Fibroblast of lung (primary cell): ENCODE measurements around the gene TARP.

ENCODE experiments used
- DNase-seq, 2 donors: peaks; one replicate each; pipeline versions ENCODE4 v3.0.0 to v3.0.0-alpha.2; 2010; ENCODE audit warnings: low read depth in 2 of 2
- H2AFZ ChIP-seq: 2 replicates; pipeline ENCODE4 v1.5.1; 2012; ENCODE audit warnings: low read length, control low read depth, inconsistent platforms
- H3K27ac ChIP-seq: 2 replicates; pipeline ENCODE4 v1.5.1; 2011; ENCODE audit warnings: low read length, control low read depth; ENCODE audit not compliant: insufficient read depth
- H3K27me3 ChIP-seq: 2 replicates; pipeline ENCODE4 v1.5.1; 2011; ENCODE audit warnings: mild to moderate bottlenecking, low read length; ENCODE audit not compliant: control insufficient read depth, insufficient read depth
- H3K36me3 ChIP-seq: 2 replicates; pipeline ENCODE4 v1.5.1; 2011; ENCODE audit warnings: low read length; ENCODE audit not compliant: control insufficient read depth, insufficient read depth
- H3K4me1 ChIP-seq: 2 replicates; pipeline ENCODE4 v1.5.1; 2011; ENCODE audit warnings: low read length; ENCODE audit not compliant: control insufficient read depth, insufficient read depth; ENCODE audit errors: extremely low read depth
- H3K4me2 ChIP-seq: 2 replicates; pipeline ENCODE4 v1.5.1; 2011; ENCODE audit warnings: low read length, control low read depth; ENCODE audit not compliant: insufficient read depth; ENCODE audit errors: extremely low read depth
- H3K4me3 ChIP-seq, 4 experiments: fragments of 200-600 bp in 1 of 4; sonication (generic) in 1 of 4; replicated peaks in 1 of 4; 2 replicates each; pipeline ENCODE4 v1.5.1; 2011 to 2016; ENCODE audit warnings: low read length in 4 of 4, low read depth in 3 of 4, mild to moderate bottlenecking in 3 of 4, control low read depth in 2 of 4, inconsistent platforms in 1 of 4, mixed read lengths in 1 of 4; ENCODE audit not compliant: insufficient read depth in 1 of 4; ENCODE audit errors: control extremely low read depth in 1 of 4
- H3K79me2 ChIP-seq: 2 replicates; pipeline ENCODE4 v1.5.1; 2012; ENCODE audit warnings: mild to moderate bottlenecking, low read length, inconsistent platforms; ENCODE audit not compliant: control insufficient read depth, insufficient read depth
- H3K9ac ChIP-seq: 2 replicates; pipeline ENCODE4 v1.5.1; 2011; ENCODE audit warnings: mild to moderate bottlenecking, low read length, control low read depth; ENCODE audit not compliant: insufficient read depth
- H3K9me3 ChIP-seq: 2 replicates; pipeline ENCODE4 v1.5.1; 2012; ENCODE audit warnings: low read depth, low read length; ENCODE audit not compliant: control insufficient read depth, insufficient read depth
- H4K20me1 ChIP-seq: 2 replicates; pipeline ENCODE4 v1.5.1; 2011; ENCODE audit warnings: low read length; ENCODE audit not compliant: control insufficient read depth, insufficient read depth; ENCODE audit errors: extremely low read depth
- EZH2 ChIP-seq: IDR thresholded peaks from 2 replicates; pipeline ENCODE4 v1.5.1; 2012; ENCODE audit warnings: low read length, control low read depth, mild to moderate bottlenecking; ENCODE audit errors: missing control alignments
- TF ChIP-seq, protein P1 (sequence below), 2 donors: IDR thresholded peaks in 1 of 2; conservative IDR thresholded peaks in 1 of 2; 1 replicate in 1 of 2; 2 replicates in 1 of 2; pipeline ENCODE4 v1.5.1; 2011 to 2012; ENCODE audit warnings: low read length in 2 of 2, control low read depth in 1 of 2, inconsistent platforms in 1 of 2, low read depth in 1 of 2, mild to moderate bottlenecking in 1 of 2

TARP gene

DNA sequence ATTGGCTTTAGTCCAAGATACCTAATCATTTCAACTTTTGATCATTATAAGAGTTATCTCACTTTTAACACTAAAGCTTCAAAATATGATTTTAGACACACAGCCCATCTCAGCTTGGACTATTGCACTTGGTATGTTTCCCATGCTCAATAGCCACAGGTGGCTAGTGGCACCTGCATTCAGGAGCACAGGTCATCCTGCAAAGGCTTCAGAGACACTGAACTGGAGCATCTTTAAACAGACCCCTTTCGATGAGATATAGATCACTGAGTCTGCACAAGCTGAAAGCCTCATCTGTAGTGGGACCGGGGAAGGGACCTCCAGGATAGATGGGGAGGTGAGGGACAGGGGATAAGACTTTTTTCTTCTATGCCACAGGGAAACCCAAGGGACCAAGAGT lies 48.5 kb upstream of the TARP start:
- H3K9ac ChIP-seq = no peak overlapping the region
- no peaks in the 10 kb centered on the region for H3K79me2 ChIP-seq
- H3K36me3 ChIP-seq = no peaks in the 10 kb centered on the region
- TF ChIP-seq EZH2 = no peak
- TF ChIP-seq, protein P1, sequence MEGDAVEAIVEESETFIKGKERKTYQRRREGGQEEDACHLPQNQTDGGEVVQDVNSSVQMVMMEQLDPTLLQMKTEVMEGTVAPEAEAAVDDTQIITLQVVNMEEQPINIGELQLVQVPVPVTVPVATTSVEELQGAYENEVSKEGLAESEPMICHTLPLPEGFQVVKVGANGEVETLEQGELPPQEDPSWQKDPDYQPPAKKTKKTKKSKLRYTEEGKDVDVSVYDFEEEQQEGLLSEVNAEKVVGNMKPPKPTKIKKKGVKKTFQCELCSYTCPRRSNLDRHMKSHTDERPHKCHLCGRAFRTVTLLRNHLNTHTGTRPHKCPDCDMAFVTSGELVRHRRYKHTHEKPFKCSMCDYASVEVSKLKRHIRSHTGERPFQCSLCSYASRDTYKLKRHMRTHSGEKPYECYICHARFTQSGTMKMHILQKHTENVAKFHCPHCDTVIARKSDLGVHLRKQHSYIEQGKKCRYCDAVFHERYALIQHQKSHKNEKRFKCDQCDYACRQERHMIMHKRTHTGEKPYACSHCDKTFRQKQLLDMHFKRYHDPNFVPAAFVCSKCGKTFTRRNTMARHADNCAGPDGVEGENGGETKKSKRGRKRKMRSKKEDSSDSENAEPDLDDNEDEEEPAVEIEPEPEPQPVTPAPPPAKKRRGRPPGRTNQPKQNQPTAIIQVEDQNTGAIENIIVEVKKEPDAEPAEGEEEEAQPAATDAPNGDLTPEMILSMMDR (conservative IDR thresholded peaks at IDR 0.05 in 1 of 2, IDR thresholded peaks at IDR 0.05 in 1 of 2; ENCODE audit: low read depth in 1 of 2, low read length in 2 of 2) = no peak
- H3K4me1 ChIP-seq = peaks cover 3% of the 10 kb centered on the region
- H4K20me1 ChIP-seq = no peaks in the 10 kb centered on the region
- no peak overlapping the region for H3K27ac ChIP-seq
- H3K4me3 ChIP-seq = no peak overlapping the region
- no peaks in the 10 kb centered on the region for H3K9me3 ChIP-seq
- DNase-seq = no peak
- no peak overlapping the region for H3K4me2 ChIP-seq
- H3K27me3 ChIP-seq = no peaks in the 10 kb centered on the region
- H2AFZ ChIP-seq = no peak overlapping the region

DNA sequence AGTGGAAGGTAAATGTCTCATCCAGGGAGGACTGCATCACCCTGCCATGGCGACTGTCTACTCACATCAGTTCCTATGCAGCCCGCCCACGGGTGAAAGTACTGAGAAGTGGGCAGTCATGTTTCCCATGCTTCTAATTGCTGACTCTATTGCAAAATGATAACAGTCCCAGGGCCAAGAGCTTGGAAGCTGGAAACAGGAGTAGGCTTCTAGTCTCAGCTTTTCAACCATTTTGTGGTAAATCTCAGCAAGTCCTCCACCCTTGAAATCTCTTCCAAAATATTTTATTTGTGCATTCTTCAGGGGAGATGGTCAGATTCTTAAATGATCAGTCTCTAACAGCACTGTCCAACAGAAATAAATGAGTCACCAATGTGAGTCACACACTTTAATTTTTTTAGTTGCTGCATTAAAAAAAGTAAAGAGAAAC lies 48.1 kb upstream of the TARP start:
- Histone ChIP-seq H3K9ac (no peak overlapping the region), H3K36me3 (no peaks in the 10 kb centered on the region), H3K9me3 (no peaks in the 10 kb centered on the region), H2AFZ (peak overlapping the region; percentile 22), H4K20me1 (no peaks in the 10 kb centered on the region), H3K27me3 (no peaks in the 10 kb centered on the region), H3K79me2 (no peaks in the 10 kb centered on the region), H3K4me3 (no peak overlapping the region), H3K4me2 (peak overlapping the region; percentile 9), H3K27ac (peak overlapping the region; percentile 23), H3K4me1 (peaks cover 3% of the 10 kb centered on the region)
- DNase-seq = peak; percentile 55 to 88
- no peak for TF ChIP-seq EZH2
- TF ChIP-seq, protein P1 (conservative IDR thresholded peaks at IDR 0.05 in 1 of 2, IDR thresholded peaks at IDR 0.05 in 1 of 2; ENCODE audit: low read depth in 1 of 2, low read length in 2 of 2) = no peak

DNA sequence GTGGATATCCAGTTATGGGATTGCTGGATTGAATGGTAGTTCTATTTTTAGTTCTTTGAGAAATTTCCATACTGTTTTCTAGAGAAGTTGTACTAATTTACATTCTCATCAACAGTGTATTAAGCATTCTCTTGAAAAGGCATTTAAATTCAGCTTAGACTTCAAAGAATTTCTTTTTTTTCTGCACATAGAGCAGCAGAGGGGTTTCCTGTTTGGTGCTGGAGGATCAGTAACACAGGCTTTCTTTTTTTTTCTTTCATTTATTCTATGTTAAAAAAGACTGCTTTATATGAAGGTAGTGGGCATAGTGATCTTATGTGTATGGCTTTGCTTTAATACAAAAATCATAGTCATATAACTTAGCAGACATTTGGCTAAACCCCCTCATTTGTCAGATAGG lies 47.6 kb upstream of the TARP start:
- no peak overlapping the region for H3K4me3 ChIP-seq
- peak overlapping the region; percentile 23 for H3K27ac ChIP-seq
- H2AFZ ChIP-seq = no peak overlapping the region

More for the DNA sequence above, 47.6 kb upstream of the TARP start:
- no peak for TF ChIP-seq EZH2
- TF ChIP-seq, protein P1 (conservative IDR thresholded peaks at IDR 0.05 in 1 of 2, IDR thresholded peaks at IDR 0.05 in 1 of 2; ENCODE audit: low read depth in 1 of 2, low read length in 2 of 2) = no peak
- H3K79me2 ChIP-seq = no peaks in the 10 kb centered on the region
- no peaks in the 10 kb centered on the region for H4K20me1 ChIP-seq
- no peak for DNase-seq
- no peak overlapping the region for H3K4me2 ChIP-seq
- peaks cover 3% of the 10 kb centered on the region for H3K4me1 ChIP-seq
- no peaks in the 10 kb centered on the region for H3K36me3 ChIP-seq
- no peaks in the 10 kb centered on the region for H3K9me3 ChIP-seq
- no peaks in the 10 kb centered on the region for H3K27me3 ChIP-seq
- H3K9ac ChIP-seq = no peak overlapping the region
